Kidney capillary endothelial cell (primary cell): ENCODE data around the gene MSI2.

Source experiments
- DNase-seq: peaks from one replicate; pipeline ENCODE4 v3.0.0-alpha.2; 2018; ENCODE audit warnings: low spot score

Gene MSI2

DNA sequence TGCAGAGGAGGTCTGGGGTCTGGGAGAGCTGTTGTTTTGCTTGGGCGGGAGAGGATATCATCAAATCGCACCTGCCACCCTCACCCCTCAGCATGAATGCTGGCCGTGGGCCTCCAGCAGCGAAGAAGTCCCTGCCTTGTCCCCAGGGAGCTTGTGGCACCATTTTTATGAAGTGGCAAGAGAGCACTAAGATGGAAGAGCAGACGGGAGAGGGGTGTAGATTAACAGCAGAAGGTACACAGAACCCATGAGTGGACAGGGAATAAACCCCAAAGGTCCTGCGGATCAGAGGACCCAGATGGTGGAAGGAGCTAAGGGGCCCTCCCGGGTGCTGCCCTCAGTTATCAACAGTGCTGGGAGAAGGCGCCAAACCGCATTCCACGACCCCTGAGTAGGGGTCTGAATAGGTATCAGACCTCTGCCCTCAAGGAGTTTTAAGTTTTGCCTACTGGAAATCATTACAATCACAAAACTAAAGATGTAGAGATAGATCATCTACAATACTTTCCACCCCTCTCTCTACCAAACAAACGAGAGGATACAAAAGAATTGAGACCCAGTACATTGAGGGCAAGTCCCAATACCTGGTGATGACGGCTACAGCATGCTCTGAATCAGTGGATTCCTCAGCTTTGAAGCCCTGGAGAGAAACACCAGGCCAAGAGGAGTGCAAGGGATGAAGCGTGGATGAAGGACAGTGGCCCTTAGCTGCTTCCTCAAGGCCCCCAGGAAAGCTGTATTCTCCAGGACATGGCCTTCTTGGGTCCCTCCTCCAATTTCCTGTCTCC is 428.6 kb downstream of the MSI2 start:
- DNase-seq, result no peak

DNA sequence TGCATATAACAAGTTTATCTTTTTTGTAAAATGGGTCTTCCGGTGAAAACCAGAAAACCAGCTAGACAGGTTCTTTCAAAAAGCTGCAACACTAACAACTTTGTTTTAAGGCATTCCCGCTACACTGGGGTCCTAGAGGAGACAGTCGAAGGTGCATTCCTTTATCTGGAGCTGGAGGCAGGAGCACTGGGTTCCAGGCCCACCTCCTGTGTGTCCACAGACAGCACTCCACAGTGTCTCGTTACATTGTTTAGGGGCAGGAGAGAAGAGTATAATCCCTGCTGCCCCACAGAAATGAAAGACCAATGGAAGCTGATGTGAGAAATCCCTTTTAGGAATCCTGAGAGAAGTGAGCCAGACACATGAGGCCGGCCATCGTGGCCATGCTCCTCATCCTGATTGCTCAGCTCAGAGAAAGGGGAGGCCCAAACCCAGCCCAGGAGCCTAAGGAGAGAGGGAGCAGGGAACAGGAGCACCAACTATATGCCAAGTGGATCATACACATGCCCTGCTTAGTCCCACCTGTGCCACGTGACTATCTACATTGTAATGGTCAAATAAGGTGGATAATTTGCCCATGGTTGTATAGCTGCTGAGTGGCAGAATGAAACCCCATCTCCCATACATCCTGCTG is 429.3 kb downstream of the MSI2 start:
- no peak for DNase-seq

DNA sequence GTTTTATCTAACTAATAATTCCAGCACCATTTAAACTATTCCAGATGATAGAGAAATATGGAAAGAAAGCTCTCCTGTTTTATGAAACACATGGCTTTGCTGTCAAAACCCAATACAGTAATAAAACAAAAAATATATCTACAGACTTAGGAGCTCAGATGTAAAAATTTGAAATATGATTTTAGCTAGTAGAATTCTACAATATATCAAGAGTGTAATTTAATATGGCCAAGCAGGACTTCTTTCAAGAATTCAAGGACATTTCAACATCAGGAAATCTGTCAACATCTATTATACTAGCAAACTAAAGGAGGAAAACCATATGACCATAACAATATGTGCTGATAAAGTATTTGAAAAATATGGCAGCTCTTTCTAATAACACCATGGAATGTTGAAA is 431.3 kb downstream of the MSI2 start:
- no peak for DNase-seq

GRCh38 chr17:57689254-57689653 is 432.9 kb downstream of the MSI2 start:
- no peak for DNase-seq

- DNase-seq, result no peak
Observed at GRCh38 chr17:57691939-57692338, 435.6 kb downstream of the MSI2 start.

- no peak for DNase-seq
Observed at GRCh38 chr17:57692770-57693169, 436.4 kb downstream of the MSI2 start.

- no peak for DNase-seq
Observed at GRCh38 chr17:57694051-57694450, 437.7 kb downstream of the MSI2 start.

- DNase-seq, result no peak
Observed at GRCh38 chr17:57696050-57696449, 439.7 kb downstream of the MSI2 start.

DNA sequence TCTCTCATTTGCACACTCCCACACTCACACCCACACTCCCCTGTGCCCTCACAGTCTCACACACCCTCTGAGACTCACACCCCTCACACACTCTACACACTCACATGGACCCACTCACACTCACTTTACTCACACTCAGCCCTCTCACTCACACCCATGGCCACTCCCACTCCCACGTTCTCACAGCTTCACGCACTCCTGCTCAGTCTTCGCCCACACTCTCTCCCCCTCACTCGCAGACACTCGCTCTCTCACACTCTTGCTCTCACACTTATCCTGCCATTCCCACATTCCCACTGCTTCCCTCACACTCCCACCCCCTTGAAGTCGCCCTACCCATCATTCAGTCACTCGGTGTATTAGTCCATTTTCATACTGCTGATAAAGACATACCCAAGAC is 440.9 kb downstream of the MSI2 start:
- DNase-seq, result no peak

DNA sequence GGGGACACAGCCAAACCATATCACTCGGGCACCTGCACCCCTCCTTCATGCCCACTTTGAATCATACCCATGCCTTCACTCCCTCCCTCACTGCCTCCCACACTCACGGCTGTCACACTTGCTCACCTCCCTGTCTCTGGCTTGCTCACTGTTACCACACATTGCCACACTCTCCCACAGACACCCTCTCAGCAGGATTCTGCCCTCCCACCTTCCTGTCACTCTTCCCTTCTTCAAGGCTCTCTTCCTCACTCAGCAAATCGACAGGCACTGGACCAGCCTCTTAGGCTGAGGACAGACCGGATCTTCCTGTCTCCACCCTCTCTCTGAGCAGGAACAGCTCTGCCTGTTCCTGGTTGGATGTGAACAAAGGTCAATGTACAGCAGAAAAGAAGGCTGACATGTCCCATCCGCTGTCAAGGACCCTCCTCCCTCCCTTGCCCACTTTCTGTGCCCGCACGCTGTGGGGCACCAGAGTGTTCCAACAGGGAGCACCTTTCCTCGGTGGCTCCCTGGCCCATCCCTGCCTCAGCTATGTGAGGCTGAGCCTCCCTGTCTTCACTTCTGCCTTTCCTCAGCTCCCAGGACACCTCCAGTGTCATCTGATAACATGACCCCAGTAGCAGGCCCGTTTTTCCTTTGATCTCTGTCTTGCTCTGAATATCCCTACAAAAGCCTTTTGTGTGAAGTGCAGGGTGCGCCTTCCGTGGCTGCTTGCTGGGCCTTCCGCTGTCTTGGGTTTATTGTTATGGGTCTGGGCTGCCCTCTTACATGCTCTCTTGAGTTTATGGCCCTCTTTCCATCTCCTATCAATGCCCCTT is 441.8 kb downstream of the MSI2 start:
- no peak for DNase-seq

GRCh38 chr17:57699751-57700219 is 443.5 kb downstream of the MSI2 start:
- no peak for DNase-seq

- DNase-seq, result no peak
Observed at GRCh38 chr17:57701124-57701523, 444.8 kb downstream of the MSI2 start.

GRCh38 chr17:57703273-57703672 is 446.9 kb downstream of the MSI2 start:
- DNase-seq, result no peak

DNA sequence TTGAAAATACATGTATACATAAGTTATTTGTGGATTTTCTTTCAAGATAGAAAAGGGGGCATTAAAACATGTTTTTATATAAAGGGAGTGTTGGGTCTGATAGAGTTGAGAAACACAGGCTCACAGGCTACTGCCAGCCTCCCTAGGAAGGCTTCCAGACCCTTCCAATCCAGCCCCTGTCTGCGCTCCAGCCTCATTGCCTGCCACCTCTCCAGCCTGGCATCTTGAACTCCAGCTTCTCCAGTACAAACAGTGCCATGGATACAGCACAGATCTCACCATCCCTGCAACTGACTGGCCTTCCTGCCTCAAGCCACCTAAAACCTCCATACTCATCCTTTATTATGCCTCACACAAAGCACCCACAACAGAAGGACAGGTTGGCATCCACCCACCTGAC is 448.1 kb downstream of the MSI2 start:
- no peak for DNase-seq

DNA sequence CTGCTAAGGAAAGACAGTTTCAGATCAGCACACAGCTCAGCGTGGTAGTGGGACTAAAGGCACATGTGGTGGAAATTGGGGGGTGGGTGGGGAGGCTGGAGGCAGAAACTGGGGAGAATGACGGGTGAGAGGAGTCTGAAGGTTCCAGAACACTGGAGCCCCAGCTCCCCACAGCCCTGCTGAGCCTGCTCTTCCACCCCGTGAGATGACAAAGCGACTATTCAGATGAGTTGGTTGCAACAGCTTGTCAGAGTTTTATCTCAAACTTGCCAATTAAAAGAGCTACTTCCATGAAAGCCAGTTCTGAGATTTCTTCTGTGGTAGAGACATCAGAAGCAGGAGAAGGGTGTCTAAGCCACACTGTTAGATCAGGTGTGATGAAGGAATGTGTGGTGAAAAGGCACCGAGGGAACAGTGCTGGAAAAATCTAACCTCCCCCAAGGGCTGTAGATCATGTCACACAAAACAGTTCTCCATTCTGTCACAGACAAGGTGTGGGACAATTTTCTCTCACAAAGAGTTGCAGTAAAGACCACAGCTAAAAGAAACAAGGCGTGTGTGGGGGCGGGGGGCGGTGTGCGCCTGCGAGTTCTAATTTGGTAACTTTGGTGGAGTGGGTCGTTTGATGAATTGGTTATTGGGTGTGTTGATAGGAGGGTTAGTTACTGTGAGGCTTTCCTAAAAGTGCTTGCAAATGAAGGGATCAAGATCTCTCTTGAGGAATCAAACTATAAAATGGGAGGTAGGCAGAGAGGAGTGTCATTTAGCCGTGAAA is 449.8 kb downstream of the MSI2 start:
- no peak for DNase-seq

DNA sequence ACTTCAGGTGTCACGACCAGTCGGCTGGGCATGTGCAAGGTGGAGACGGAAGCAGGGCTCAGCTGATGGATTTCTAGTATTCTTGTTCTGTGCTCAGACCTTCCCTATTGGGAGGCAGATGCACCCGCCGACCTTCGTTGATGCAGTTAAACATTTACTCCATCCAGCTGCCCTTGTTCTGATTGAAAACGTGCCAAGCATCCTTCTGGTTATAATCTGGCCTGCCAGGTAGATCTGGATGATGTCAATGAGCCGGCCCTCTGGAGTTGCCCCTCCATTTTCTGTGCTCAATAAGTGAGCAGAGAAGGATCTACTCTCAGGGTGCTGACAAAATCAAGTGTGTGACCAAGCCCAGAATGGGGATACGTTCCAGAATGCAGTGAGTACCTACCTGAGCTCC is 450.4 kb downstream of the MSI2 start:
- DNase-seq, result no peak

GRCh38 chr17:57707892-57708291 is 451.6 kb downstream of the MSI2 start:
- peak; percentile 53 for DNase-seq

GRCh38 chr17:57708410-57708809 is 452.1 kb downstream of the MSI2 start:
- peak; percentile 76 for DNase-seq

GRCh38 chr17:57713140-57713539 is 456.8 kb downstream of the MSI2 start:
- no peak for DNase-seq

DNA sequence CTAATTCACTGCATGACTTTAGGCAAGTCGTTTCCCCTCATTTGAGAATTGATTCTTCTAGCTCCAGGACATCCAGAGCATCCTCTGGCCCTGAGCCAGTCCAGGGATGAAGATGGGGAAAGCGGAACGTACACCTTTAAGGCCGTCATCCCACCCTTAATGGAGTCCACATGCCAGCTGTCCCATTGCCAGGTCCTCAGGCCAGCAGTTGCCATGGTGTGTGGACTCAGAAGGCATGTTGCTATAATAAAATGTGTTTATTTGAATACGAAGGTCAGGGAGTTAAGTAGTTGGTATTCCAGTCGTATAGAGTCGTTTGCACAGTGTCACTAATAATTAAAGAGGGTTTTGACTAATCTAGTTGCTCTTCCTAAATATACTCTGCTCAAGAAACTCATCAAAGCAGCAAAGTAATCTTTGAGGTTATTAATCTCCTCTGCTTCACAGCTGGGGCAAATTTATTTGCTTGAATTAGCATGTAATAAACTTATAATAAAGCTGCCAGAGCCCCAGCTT is 458.4 kb downstream of the MSI2 start:
- DNase-seq, result no peak

GRCh38 chr17:57715981-57716380 is 459.7 kb downstream of the MSI2 start:
- DNase-seq, result no peak

GRCh38 chr17:57718878-57719277 is 462.6 kb downstream of the MSI2 start:
- DNase-seq, result no peak
